ENCODE results near the gene CWC27.
"Not testable (repeated sequence)": the region's sequence is repeated elsewhere in the genome, so short reads cannot be mapped to it uniquely, and the experiment has no call there.

The CWC27 gene

DNA sequence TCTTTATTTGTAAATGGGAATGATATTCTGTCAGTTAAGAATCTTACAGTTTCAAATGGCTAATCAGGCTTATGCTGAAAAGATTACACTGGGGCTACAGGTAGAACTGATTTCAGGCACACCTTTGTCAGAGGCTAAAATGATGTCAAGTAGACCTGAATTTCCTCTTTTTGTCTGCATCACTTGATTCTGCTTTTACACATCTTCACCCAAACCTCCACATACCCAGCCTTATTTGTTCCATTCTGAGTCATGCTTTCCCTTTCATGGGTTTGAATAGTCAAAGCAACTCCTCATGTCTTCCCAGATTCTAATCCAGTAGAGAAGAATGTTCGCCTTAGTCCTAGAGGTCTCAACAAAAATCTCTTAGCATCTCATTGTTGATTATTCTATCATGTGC, 156.4 kb downstream of the CWC27 start:
- no peak for DNase-seq

DNA sequence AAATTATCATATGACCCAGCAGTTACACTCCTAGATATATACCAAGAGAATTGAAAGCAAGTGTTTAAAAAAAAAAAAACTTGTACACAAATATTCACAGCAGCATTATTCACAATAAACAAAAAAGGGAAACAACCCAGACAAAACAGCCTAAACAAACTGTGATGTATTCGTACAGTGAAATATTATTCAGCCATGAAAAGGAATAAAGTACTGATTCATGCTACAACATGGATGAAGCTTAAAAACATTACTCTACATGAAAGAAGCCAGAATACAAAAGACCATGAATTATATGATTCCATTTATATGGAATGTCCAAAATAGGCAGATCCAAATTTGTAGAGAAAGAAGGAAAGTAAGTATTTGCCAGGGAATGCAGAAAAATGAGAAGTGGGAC, 161.1 kb downstream of the CWC27 start:
- no peak for DNase-seq

DNA sequence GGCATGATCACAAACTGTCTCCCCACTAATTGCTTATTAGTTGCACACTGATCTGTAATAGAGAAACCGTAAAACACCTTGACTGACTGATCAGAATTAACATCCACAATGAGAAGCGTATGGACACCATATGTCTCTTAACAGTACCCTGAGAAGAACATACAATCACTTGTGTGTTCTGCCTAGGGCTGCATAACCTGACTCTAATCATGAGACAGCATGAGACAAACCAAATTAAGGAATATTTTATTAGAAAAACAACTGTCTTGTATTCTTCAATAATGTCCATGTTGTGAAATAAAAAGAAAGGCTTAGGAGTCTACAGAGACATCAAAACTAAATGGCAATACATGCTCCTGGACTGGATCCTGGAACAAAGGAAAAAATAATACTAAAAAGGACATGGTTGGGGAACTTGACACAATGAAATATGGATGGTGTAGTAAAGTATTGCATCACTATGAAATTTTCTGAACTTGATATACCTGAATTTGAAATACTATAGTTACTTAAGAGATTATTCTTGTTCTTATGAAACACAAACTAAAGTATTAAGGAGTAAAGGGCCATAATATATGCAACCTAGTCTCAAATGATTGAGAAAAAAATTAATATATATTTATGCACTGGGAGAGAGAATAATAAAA, 162.1 kb downstream of the CWC27 start:
- DNase-seq = no peak

DNA sequence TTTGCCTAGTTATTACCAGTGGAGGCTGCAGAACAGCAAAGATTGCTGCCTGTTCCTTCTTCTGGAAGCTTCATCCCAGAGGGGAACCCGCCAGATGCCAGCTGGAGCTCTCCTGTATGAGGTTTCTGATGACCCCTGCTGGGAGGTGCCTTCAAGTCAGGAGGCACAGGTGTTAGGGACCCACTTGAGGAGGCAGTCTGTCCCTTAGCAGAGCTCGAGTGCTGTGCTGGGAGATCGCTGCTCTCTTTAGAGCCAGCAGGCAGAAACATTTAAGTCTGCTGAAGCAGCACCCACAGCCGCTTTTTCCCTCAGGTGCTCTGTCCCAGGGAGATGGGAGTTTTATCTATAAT, 170.7 kb downstream of the CWC27 start:
- not testable (repeated sequence) for DNase-seq

DNA sequence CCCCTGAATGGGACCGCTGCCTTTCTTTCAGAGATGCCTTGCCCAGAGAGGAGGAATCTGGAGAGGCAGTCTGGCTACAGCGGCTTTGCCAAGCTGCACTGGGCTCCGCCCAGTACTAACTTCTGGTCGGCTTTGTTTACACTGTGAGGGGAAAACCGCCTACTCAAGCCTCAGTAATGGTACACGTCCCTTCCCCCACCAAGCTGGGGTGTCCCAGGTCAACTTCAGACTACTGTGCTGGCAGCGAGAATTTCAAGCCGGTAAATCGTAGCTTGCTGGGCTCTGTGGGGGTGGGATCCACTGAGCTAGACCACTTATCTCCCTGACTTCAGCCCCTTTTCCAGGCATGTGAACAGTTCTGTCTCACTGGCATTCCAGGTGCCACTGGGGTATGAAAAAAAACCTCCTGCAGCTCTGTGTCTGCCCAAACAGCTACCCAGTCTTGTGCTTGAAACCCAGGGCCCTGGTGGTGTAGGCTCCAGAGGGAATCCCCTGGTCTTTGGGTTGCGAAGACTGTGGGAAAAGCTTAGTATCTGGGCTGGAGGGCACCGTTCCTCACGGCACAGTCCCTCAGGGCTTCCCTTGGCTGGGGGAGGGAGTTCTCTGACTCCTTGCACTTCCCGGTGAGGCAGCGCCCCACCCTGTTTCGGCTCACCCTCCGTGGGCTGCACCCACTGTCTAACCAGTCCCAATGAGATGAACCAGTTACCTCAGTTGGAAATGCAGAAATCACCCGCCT, 171.2 kb downstream of the CWC27 start:
- DNase-seq = no peak

DNA sequence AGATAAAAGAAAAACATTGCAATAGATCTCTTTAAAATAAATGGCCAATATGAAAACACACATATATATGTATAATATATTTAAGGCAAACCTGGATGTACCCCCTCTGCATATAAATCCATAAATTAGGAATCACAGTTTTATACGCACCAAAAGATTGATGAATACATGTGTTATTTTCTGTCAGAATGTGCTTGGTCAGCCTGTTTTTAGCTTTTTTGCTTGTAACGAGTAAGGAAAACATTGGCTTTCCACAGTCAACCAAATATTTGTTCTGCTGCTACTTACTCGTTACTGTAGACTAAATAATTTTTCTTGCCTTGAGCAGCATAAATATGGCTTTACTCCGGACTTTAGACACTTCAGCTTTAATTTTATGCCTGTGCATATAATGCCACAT, 173.7 kb downstream of the CWC27 start:
- no peak for DNase-seq

DNA sequence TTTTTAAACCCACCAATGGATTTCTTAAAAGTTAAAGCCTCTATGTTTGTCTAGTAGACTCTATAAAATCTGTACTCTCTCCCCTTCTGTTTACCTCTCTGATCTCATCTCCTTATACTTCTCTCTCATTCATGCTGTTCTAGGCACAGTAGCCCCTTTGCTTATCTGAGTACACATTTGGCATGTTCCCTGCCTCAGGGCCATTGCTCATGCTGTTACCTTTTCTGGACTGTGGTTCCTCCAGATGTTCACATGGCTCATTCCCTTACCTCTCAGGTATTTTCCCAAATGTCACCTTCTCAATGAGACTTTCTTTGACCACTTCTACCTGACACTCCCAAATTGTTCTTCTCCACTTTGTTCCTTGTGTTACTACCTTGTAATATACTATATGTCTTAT, 176.1 kb downstream of the CWC27 start:
- no peak for DNase-seq

DNA sequence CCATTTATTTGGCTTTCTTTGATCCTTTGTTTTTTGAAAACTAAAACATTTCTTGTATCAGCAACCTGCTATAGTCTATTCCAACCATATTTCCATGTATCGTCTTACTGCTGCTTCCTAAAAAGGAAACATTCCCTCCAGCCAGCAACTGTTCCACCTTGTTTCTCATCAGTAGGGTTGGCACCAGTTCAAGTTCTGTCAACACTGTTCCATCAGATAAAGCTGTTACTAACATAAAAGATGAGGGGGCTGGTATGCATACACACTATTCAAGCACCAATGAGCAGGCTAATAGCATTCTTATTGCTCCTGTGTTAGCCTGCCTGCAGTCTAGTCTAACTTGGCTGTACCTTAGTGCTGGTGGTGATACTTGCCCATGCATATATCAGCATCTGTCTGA, 178.3 kb downstream of the CWC27 start:
- no peak for DNase-seq

DNA sequence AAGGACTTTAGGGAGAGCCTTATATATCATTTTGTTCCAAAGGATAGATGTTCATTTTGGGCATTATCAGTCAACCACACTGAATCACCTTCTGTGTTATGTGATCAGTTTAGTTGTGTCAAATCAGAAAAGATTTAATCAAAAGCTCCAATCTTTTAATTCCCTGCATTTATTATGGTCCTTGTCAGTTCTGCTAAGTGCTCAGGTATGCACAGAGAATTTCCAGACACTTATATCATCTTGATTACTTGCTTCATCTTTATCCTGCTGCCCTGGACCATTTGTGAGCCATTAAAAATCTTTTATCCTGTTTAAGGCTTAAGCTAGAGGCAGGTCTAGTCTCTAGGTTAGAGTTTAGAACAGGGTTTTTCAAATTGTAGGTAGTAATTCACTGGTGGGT, 179.1 kb downstream of the CWC27 start:
- no peak for DNase-seq

DNA sequence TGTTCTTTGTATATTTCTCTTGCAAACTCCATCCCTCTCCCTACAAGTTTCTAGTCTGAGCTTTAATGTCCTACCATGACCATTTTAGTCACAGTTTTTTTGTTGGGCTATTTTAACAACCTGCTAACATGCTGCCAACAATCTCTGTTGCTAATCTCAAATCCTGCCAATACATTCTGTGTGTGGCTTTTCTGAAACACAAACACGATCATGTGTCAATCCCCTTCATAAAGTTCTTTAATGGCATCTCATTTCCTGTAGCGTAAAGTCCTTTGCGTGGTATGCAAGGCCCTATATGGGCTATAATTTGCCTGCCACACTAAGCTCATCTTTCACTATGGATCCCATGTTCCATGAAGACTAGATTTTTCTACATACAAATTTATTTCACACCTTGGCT, 180.6 kb downstream of the CWC27 start:
- no peak for DNase-seq

DNA sequence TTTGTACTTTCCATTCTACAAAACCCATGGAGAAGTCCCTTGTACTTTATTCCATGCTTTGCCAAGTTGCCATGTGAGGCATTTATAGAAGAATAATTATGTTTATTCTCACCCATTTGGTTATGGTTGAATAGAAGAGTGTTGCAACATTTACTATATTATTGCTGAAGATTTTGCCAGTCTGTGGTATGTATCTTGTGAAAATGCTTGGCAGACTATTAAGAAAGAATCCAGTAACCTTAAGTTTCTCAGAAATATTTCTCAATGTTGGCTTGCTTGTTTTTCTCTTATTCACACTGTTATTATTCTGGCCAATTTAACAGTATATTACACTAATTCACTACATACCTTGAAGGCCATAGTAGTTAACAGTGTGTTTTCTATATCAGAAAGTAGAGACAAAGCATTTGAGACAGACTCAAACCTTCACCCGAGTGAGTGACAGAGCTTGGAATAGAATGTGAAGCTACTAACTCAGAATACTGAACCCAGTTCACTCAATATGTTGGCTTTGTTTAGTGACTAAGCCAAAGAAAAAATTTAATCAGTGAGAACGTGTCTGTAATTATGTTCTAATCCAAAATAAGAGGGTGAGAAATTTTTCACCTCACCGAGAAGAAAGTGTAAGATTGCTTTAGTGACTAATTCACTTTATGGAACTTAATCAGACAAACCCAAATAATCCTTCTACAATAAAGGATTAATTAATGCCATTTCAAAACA, 184.4 kb downstream of the CWC27 start:
- DNase-seq = no peak

DNA sequence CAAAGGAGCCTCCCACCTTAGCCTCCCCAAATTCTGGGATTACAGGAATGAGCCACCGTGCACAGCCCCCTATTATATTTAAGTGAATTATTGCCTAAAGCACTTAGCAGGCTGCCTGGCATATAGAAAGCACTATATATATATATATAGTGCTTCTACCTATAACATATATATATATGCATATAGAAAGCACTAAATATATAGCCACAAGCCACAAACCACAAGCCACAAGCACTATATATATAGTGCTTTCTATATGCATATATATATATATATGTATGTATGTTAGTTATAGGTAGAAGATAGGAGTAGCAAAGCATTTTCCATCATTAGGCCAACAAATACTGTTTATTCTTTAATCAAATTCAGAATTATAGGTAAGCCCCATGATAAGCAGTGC, 185.8 kb downstream of the CWC27 start:
- DNase-seq = no peak

DNA sequence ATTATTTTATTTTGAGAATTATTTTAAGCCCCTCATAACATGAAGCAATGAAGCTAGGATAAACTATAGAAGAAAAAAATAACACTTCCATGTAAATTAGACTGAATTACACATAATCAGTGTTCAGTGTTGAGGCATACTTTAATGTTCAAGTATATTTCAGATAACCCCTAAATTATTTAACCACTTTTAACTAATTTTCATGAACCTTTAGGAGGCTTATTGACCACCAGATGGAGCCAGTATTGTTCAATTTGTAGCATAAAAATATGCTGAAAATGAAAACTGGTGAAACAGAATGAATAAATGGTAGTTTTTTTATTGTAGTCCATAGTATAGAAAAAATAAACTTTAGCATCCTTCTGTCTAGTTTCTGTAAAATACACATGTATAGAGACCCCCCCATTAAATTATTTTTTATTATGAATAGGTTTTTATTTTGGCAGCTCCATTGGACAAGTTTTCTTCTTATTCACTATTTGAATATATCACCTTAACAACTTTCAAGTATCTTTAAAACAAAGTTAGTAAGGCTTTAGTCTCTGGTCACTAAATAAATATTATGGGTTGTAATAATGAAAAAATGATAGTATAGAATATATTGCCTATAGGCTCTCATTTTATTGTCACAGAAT, 190.1 kb downstream of the CWC27 start:
- peak; percentile 8 to 77 (median 40) for DNase-seq

DNA sequence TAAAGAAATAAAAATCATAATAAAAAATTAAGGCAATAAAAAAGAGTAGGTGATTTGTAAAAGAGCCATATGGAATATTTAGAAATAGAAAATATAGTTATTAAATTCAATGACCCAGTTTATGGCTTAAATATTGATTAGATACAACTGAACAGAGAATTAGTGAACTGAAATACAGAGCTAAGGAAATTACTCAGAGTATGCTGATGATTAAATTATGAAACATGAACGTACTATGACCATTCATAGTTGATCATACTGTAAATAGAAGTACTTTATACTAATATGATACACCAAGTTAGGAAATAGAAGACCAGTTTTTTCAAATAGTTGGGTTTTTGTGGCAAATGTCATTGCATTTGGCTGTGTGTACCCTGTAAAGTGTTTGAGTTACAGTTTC, 194.5 kb downstream of the CWC27 start:
- DNase-seq = no peak

DNA sequence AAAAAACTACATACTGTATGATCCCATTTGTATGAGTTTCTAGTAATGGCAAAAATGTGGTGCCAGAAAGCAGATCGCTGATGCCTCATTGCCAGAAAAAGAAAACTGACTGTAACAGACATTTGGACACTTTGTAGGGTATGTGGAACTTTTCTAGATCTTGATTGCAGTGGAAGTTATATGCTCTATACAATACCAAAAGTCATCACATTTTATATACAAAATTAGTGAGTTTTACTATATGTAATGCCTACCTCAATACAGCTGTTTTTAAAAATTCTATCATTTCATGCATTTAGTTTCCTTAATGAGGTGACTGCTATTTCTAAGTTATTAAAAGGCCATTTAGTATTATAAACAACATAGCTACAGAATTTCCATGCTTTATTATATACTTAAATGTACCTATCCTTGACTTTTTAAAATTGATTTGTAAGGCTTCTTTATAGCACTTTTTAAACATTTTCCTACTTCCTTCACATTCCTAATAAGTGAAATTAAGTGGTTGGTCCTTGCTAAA, 199.9 kb downstream of the CWC27 start:
- no peak for DNase-seq

DNA sequence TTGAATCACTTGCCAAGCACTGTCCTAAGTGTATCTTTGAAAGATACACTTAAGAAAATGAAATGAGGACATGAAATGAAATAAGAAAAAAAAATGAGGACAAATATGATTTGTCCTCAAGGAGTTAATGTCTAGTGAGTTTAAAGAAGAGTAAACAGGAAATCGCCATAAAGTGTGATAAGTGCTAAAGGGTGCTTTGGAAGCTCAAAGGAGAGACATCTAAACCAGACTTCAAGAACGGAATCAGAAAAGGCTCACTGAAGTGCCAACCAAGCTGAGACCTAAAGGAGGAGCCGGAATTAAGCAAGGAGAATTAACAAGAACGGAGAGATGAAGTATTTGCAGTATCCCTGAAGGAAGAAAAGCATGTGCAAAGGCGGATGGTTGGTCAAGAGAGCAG, 200.8 kb downstream of the CWC27 start:
- no peak for DNase-seq

DNA sequence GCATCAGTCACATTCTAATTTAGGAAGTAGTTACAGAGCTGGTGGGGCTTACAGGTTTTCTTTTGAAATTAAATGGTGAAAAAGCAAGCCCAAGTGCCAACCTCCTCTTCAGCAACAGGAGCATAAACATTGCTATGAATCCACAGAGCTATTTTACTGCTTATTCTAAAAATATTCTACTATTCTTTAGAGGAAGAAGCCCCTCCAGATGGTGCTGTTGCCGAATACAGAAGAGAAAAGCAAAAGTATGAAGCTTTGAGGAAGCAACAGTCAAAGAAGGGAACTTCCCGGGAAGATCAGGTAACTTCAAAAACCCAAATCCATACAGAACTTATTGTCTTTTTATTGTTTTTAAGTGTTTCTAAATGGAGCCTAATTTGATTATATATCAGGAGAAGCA, 202.8 kb downstream of the CWC27 start:
- DNase-seq = peak; percentile 17 to 45 (median 24)

DNA sequence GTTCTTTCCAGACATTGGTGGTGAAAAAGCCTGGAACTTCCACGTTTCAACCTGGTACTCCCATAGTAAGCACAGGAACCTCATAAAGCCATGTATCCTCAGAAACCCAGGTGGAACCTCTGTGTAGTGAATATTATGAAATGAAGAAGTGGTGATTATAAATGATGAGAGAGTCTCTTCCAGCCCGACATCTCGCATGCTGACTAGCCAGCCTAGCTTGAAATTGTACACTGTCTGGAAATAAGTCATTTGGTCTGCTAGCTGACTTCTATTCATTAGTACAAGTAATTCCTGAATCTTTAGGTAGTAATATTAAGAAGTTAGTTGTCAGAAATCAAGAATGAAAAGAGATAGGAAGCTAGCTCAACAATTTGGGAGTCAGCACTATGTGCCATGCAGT, 203.3 kb downstream of the CWC27 start:
- DNase-seq = no peak

DNA sequence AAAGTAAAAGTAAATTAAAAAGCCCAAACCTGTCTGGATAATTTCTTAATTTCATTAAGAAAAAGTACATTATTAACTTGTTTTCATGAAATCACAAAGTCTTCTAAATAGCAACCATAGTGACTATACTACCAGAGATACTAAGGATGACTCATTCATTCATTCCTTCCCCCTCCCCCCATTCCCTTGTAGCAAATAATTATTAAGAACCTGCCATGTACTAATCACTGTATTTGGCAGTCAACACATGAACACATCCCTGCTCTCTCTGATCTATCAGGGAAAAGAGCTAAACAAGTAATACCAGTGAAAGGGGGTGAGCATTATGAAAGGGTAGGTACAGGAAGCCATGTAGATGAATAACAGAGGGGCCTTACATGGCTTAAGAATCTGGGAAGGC, 203.9 kb downstream of the CWC27 start:
- no peak for DNase-seq

DNA sequence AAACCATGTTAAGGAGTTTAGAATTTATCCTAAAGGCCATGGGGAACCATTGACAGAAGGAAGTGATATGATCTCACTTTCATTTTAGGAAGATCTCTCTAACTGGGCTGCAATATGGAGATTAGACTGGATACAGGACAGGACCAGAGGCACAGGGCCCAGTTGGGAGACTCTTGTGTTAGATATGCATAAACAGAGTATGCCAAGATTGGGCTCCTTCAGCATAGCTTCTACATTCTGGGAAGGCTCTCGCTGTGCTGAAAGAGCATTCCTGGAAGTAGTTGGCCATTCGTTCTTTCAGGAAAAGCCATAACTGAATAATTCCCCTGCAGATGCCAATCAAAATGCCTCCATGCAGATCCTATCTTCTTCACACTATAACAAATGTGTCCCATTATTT, 204.5 kb downstream of the CWC27 start:
- peak in 1 of 4 experiments; percentile 7 for DNase-seq

DNA sequence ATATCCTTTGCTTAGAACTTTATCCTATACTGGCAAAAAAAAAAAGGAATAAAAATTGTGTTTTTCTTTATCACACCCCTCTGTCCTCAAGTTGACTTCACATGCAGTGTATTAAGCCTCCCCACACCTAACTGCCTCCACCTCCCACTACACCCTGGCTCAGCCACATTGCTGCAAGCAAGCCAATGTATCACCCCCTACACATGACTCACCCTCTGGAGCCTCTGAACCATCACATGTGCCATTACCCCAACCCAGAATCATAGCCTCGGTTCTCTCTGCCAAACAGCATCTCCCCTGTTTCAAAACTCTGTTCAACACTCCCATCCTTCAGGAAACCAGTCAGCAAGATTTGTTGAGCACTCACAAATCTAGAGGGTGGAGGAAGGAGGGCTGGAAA, 209.0 kb downstream of the CWC27 start:
- peak; percentile 69 to 91 (median 72) for DNase-seq

DNA sequence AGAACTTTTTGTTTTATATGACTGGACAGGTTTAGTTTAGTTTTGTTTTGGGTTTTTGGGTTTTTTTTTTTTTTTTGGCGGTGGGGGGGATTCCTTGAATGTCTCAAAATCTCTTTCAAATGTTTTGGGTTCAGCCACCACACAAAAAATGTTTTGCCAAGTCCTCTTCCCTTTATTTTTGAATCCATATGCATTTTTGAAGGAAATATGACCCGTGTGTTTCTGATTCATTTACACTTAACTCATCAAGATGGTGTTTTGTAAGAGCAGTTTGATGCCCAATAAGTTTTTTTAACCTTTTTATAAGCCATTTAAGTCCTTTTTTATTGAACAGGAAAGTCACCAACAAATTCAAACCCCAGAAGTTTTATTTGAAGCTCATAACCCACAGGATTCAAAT, 209.8 kb downstream of the CWC27 start:
- DNase-seq = peak in 3 of 4 experiments; percentile 17 to 65 (median 29)

DNA sequence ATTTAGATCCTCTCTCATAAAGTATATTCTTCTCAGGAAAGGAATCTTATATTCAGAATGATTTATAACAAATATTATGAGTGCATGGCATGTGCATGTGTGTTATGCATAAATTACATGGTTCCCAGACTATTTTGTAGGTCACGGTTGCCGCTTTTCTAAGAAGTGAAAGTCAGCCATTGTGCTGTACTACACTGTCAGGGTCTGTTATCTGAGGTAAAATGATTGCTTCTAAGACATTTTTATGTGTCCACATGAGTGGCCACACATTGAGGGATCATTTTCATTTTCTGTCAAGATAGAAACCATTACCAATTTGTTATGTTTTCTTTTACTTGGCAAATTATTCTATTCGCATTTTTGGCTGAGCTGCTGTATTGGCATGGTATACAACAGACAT, 210.8 kb downstream of the CWC27 start:
- DNase-seq = no peak

Measured in suppressor macrophage (primary cell).